SK-N-SH (cell line): ENCODE data around the gene ATN1. TPM values are rescaled to one million over a fixed set of nuclear protein-coding genes. Genes with fewer than 3 reads are reported as not detected.

ENCODE experiments used
- CTCF ChIA-PET: fragments of 300-600, 350-600 bp; formaldehyde crosslinking; extraction: SDS; loops from one replicate; lab custom pipeline; 2021; lab: Yijun Ruan, JAX
- POLR2A ChIA-PET: fragments of 350-600 bp; sonication (Branson Sonifier 250); formaldehyde crosslinking; extraction: SDS; loops from one replicate; lab custom pipeline; 2020; ENCODE audit warnings: antibody characterized with exemption, inconsistent platforms; lab: Yijun Ruan, JAX
- DNase-seq: peaks from one replicate; pipeline ENCODE4 v3.0.0; 2012
- H2AFZ ChIP-seq: fragments of 200-600 bp; sonication (generic); 2 replicates; pipeline ENCODE4 v1.8.1; 2016; ENCODE audit warnings: antibody characterized with exemption, mild to moderate bottlenecking, low read depth
- H3F3A ChIP-seq: fragments of 200-600 bp; sonication (generic); replicated peaks from 2 replicates; pipeline ENCODE3; 2016; ENCODE audit warnings: antibody characterized with exemption, mild to moderate bottlenecking; ENCODE audit not compliant: insufficient read depth
- H3K27ac ChIP-seq, 2 experiments: fragments of 200-500 bp in 1 of 2; fragments of 200-600 bp in 1 of 2; sonication (Bioruptor generic) in 1 of 2; sonication (generic), shearing (Covaris generic) in 1 of 2; 2 replicates each; pipeline versions ENCODE4 v1.5.1 to v1.6.1; 2014 to 2016; ENCODE audit warnings: low read depth in 2 of 2, inconsistent platforms in 1 of 2, low read length in 1 of 2, mild to moderate bottlenecking in 1 of 2, mixed read lengths in 1 of 2
- H3K27me3 ChIP-seq: fragments of 200-600 bp; sonication (generic), shearing (Covaris generic); 2 replicates; pipeline ENCODE4 v1.6.1; 2016; ENCODE audit warnings: mixed run types; ENCODE audit not compliant: insufficient read depth
- H3K36me3 ChIP-seq, 2 experiments: fragments of 200-500 bp in 1 of 2; fragments of 200-600 bp in 1 of 2; sonication (Bioruptor generic) in 1 of 2; sonication (generic) in 1 of 2; replicated peaks in 1 of 2; 2 replicates each; pipeline versions ENCODE3 to v1.5.1; 2014 to 2016; ENCODE audit warnings: low read length in 1 of 2, mild to moderate bottlenecking in 1 of 2; ENCODE audit not compliant: insufficient read depth in 2 of 2, control insufficient read depth in 1 of 2
- H3K4me1 ChIP-seq, 2 experiments: fragments of 200-500 bp in 1 of 2; fragments of 200-600 bp in 1 of 2; sonication (Bioruptor generic) in 1 of 2; sonication (generic), shearing (Covaris generic) in 1 of 2; 2 replicates each; pipeline versions ENCODE4 v1.5.1 to v1.6.1; 2014 to 2016; ENCODE audit warnings: low read depth in 1 of 2, low read length in 1 of 2, mixed run types in 1 of 2; ENCODE audit not compliant: insufficient read depth in 2 of 2, control insufficient read depth in 1 of 2
- H3K4me2 ChIP-seq: fragments of 200-600 bp; sonication (generic), shearing (Covaris generic); 2 replicates; pipeline ENCODE4 v1.6.1; 2017; ENCODE audit warnings: mixed run types
- H3K4me3 ChIP-seq, 2 experiments: fragments of 200-500 bp in 1 of 2; fragments of 200-600 bp in 1 of 2; sonication (Bioruptor generic) in 1 of 2; sonication (generic), shearing (Covaris generic) in 1 of 2; 2 replicates each; pipeline versions ENCODE4 v1.5.1 to v1.8.1; 2014 to 2016; ENCODE audit warnings: low read depth in 2 of 2, inconsistent platforms in 1 of 2, low read length in 1 of 2, mild to moderate bottlenecking in 1 of 2, mixed read lengths in 1 of 2, moderate library complexity in 1 of 2
- H3K79me2 ChIP-seq: fragments of 200-600 bp; sonication (generic); 2 replicates; pipeline ENCODE4 v1.8.1; 2017; ENCODE audit warnings: mild to moderate bottlenecking; ENCODE audit not compliant: insufficient read depth
- H3K9ac ChIP-seq: fragments of 200-600 bp; sonication (generic); 2 replicates; pipeline ENCODE4 v1.6.1; 2017; ENCODE audit warnings: mixed run types
- H3K9me2 ChIP-seq: fragments of 200-600 bp; sonication (generic); 2 replicates; pipeline ENCODE4 v1.6.1; 2017; ENCODE audit warnings: mixed run types
- H3K9me3 ChIP-seq: fragments of 200-600 bp; sonication (generic); 2 replicates; pipeline ENCODE4 v1.6.1; 2017; ENCODE audit warnings: mixed run types, mild to moderate bottlenecking, moderate library complexity
- H4K20me1 ChIP-seq: fragments of 200-600 bp; sonication (generic); 2 replicates; pipeline ENCODE4 v1.6.1; 2017; ENCODE audit warnings: mild to moderate bottlenecking, mixed run types; ENCODE audit not compliant: insufficient read depth
- CHD2 ChIP-seq: fragments of 150-350 bp; IDR thresholded peaks from 2 replicates; pipeline ENCODE4 v1.6.1; 2018; ENCODE audit warnings: low read length; ENCODE audit not compliant: partially characterized antibody
- EP300 ChIP-seq, 2 experiments: IDR thresholded peaks; 2 replicates each; pipeline versions ENCODE4 v1.4.0 to v1.6.1; 2012; ENCODE audit warnings: borderline replicate concordance in 1 of 2, low read depth in 1 of 2, low read length in 1 of 2
- EZH2phosphoT487 ChIP-seq: fragments of 200-600 bp; sonication (generic); IDR thresholded peaks from 2 replicates; pipeline ENCODE4 v1.6.1; 2017; ENCODE audit warnings: low read depth, mixed run types, mild to moderate bottlenecking, antibody characterized with exemption, moderate library complexity, borderline replicate concordance
- GATA2 ChIP-seq: sonication (generic); formaldehyde crosslinking; IDR thresholded peaks from 2 replicates; pipeline ENCODE4 v1.5.0; 2020; ENCODE audit warnings: mild to moderate bottlenecking, missing genetic modification reagents
- MXI1 ChIP-seq: IDR thresholded peaks from 2 replicates; pipeline ENCODE4 v1.6.1; 2012; ENCODE audit warnings: mild to moderate bottlenecking, low read depth, low read length, improper control_type of control experiment
- NRF1 ChIP-seq: IDR thresholded peaks from 2 replicates; pipeline ENCODE4 v1.6.1; 2012; ENCODE audit warnings: low read depth, mild to moderate bottlenecking, low read length
- RCOR1 ChIP-seq: fragments of 150-350 bp; IDR thresholded peaks from 2 replicates; pipeline ENCODE4 v1.6.1; 2017; ENCODE audit warnings: antibody characterized with exemption, low read length
- RFX5 ChIP-seq: IDR thresholded peaks from 2 replicates; pipeline ENCODE4 v1.6.1; 2012; ENCODE audit warnings: mild to moderate bottlenecking, improper control_type of control experiment, low read length
- RXRA ChIP-seq: IDR thresholded peaks from 2 replicates; pipeline ENCODE4 v1.4.0; 2012; ENCODE audit warnings: low read depth, mild to moderate bottlenecking, borderline replicate concordance
- SMC3 ChIP-seq: IDR thresholded peaks from 2 replicates; pipeline ENCODE4 v1.6.1; 2012; ENCODE audit warnings: low read depth, low read length, improper control_type of control experiment
- YY1 ChIP-seq: IDR thresholded peaks from 2 replicates; pipeline ENCODE4 v1.4.0; 2012; ENCODE audit warnings: low read depth, mild to moderate bottlenecking
- whole genome bisulfite sequencing: methylation state at CpG from one replicate; pipeline ENCODE4 v1.1.6; 2017; ENCODE audit warnings: low lambda C conversion rate; 5-methylcytosine and 5-hydroxymethylcytosine counted together
- polyA plus RNA-seq, 3 experiments: library from polyadenylated mRNA; depleted of rRNA; stranded (reverse); fragments of >200 nt; gene quantifications; 2 replicates each; pipeline ENCODE4 v1.2.3, GENCODE V29; 2012
- TF ChIP-seq, protein P1 (sequence below): IDR thresholded peaks from 2 replicates; pipeline ENCODE4 v1.4.0; 2012; ENCODE audit warnings: low read depth
- TF ChIP-seq, protein P2 (sequence below): IDR thresholded peaks from 2 replicates; pipeline ENCODE4 v1.4.0; 2012; ENCODE audit warnings: low read depth, borderline replicate concordance
- TF ChIP-seq, protein P3 (sequence below): IDR thresholded peaks from 2 replicates; pipeline ENCODE4 v1.6.1; 2012; ENCODE audit warnings: mild to moderate bottlenecking, low read depth, low read length, moderate library complexity

Gene ATN1
- polyA plus RNA-seq, 1 of the 3 experiments (the other 2 are of a cell fraction) = 29.3 TPM

DNA sequence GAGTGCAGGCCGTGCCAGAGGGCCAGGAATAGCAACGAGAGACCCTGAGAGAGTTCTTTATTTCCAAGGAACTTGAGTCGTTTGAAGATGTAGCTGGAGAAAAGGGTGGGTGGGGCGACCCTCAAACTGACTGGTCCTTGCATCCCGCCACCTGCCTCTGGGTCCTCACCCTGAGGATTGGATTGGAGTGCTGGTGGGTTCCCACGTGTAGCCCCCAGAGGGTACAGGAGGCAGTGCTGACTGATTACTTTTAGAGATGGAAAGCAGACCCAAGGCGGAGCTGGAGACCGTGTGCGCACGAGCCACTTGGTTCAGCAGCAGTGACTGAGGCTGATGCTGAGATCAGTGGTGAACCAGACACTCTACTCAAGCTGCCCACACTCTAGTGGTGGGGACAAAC, 49.9 kb downstream of the ATN1 start:
- Histone ChIP-seq H3K27ac (no peak overlapping the region), H3K4me1 (no peaks in the 10 kb centered on the region; a peak in 1 of 4 replicates), H3K4me2 (no peak overlapping the region), H3K9me3 (no peaks in the 10 kb centered on the region), H4K20me1 (no peaks in the 10 kb centered on the region), H3K36me3 (peaks cover 49 to 74% of the 10 kb centered on the region in 2 experiments), H3K9ac (no peak overlapping the region), H3K79me2 (peaks cover 11% of the 10 kb centered on the region), H2AFZ (no peak overlapping the region), H3K4me3 (no peak overlapping the region), H3K9me2 (no peaks in the 10 kb centered on the region), H3F3A (no peaks in the 10 kb centered on the region), H3K27me3 (no peaks in the 10 kb centered on the region)
- ChIA-PET CTCF (interaction anchor here (0.8 to 1.9 kb wide), 5 partner anchors 9 to 131 kb away, joined by 3 to 6 read pairs (median 4); partner anchors contain the start of gene C1R), POLR2A (interaction anchor here (0.6 kb wide), 1 partner anchor 19 kb away, joined by 4 read pairs; no protein-coding TSS in a partner anchor)
- DNase-seq = no peak
- TF ChIP-seq EZH2phosphoT487 = no peak
- TF ChIP-seq NRF1 = no peak
- TF ChIP-seq, protein P1, sequence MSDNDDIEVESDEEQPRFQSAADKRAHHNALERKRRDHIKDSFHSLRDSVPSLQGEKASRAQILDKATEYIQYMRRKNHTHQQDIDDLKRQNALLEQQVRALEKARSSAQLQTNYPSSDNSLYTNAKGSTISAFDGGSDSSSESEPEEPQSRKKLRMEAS = no peak
- no peak for TF ChIP-seq RXRA
- no peak for TF ChIP-seq YY1
- no peak for TF ChIP-seq GATA2 (CRISPR knock-in tag)
- TF ChIP-seq, protein P2, sequence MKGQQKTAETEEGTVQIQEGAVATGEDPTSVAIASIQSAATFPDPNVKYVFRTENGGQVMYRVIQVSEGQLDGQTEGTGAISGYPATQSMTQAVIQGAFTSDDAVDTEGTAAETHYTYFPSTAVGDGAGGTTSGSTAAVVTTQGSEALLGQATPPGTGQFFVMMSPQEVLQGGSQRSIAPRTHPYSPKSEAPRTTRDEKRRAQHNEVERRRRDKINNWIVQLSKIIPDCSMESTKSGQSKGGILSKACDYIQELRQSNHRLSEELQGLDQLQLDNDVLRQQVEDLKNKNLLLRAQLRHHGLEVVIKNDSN = no peak
- TF ChIP-seq, protein P3, sequence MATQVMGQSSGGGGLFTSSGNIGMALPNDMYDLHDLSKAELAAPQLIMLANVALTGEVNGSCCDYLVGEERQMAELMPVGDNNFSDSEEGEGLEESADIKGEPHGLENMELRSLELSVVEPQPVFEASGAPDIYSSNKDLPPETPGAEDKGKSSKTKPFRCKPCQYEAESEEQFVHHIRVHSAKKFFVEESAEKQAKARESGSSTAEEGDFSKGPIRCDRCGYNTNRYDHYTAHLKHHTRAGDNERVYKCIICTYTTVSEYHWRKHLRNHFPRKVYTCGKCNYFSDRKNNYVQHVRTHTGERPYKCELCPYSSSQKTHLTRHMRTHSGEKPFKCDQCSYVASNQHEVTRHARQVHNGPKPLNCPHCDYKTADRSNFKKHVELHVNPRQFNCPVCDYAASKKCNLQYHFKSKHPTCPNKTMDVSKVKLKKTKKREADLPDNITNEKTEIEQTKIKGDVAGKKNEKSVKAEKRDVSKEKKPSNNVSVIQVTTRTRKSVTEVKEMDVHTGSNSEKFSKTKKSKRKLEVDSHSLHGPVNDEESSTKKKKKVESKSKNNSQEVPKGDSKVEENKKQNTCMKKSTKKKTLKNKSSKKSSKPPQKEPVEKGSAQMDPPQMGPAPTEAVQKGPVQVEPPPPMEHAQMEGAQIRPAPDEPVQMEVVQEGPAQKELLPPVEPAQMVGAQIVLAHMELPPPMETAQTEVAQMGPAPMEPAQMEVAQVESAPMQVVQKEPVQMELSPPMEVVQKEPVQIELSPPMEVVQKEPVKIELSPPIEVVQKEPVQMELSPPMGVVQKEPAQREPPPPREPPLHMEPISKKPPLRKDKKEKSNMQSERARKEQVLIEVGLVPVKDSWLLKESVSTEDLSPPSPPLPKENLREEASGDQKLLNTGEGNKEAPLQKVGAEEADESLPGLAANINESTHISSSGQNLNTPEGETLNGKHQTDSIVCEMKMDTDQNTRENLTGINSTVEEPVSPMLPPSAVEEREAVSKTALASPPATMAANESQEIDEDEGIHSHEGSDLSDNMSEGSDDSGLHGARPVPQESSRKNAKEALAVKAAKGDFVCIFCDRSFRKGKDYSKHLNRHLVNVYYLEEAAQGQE = no peak
- no peak for TF ChIP-seq CHD2
- TF ChIP-seq RCOR1 = no peak
- TF ChIP-seq MXI1 = no peak
- TF ChIP-seq EP300 (IDR thresholded peaks at IDR 0.05; ENCODE audit: borderline replicate concordance in 1 of 2, low read depth in 1 of 2, low read length in 1 of 2) = no peak
- no peak for TF ChIP-seq RFX5
- TF ChIP-seq SMC3 = no peak
- WGBS = 93% methylated on average over 10 of the region's 10 CpGs
